NOMO-1 treated with DMSO at 0.1 percent for 48 hours (cell line): ENCODE measurements around the gene PIGA.
A peak's percentile ranks its signal among the peaks of the same experiment; 100 is the strongest.
"Not testable (repeated sequence)": the region's sequence is repeated elsewhere in the genome, so short reads cannot be mapped to it uniquely, and the experiment has no call there.

Source experiments
- DNase-seq: peaks from one replicate; lab custom pipeline; 2025; ENCODE audit not compliant: unreplicated experiment; lab: John Stamatoyannopoulos, UW

Gene PIGA

DNA sequence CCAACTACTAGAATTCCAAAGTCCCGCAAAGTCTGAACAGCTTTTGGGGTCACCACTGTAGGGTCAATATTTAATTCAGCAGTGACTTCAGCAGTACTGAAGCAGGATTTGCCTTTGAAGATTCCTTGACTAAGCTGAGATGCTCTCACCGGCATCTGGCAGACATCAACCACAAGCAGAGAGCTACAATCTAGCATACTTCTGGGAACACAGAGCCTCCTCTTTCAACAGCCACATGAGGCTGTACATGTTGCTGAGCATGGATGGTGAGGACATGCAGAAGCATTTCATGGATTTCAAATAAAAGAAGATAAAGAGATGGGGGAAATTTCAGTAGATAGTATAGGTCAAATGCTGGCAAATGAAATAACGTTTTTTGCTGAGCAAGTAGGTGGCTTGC lies 13.3 kb downstream of the PIGA start:
- DNase-seq: no peak

DNA sequence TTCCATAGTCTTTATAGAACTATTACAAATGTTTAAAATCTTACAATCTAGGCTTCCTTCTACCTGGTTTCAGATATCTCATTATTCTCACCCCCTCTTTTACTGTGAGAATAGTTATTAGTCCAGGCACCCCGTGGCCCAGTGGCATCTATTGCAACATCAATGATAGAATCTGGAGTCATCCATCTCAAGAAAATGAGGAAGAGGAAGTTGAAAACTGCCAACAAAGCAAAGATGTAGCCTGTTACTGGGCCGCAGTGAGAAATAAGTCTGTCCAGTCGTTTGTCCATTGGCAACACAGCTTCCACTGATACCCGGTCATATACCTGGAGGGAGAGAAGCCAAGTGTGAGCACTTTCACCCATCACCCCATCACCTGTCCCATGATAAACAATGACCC lies 13.9 kb downstream of the PIGA start:
- DNase-seq: peak; percentile 84

DNA sequence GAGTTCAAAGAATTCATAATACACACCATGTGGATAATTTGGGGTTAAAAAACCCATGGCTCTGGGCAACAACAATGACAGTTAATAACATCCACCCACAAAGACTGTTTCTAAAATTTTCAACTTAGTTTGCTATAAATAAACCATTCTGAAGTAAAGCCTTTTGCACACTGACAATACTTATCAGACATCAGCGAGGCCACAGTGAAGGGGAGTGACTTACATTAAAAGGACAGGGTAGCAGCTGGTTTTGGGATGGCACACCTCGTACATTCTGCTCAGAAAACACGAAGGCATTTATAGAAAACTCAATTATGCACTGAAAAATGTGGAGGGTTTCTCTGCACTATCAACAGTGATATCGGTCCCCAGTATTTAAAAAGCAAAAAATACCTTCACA lies 15.0 kb downstream of the PIGA start:
- DNase-seq: no peak

DNA sequence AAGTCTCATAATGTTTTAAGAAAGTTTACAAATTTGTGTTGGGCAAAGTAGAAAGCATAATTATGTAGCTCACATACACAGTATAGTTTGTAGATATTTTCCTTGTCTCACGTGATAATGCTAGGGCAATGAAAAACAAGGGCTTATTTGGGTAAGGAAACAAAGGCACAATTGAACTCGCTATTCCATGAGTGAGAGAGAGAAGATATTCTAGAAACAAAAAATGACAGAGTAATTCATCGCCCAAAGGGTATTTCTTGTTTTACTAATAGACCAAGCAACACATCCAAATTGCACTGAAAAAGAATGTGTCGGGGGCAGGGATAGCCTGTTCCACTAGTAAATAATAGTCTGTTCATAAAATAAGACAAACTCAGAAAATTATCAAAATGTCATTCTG lies 16.2 kb downstream of the PIGA start:
- no peak for DNase-seq

DNA sequence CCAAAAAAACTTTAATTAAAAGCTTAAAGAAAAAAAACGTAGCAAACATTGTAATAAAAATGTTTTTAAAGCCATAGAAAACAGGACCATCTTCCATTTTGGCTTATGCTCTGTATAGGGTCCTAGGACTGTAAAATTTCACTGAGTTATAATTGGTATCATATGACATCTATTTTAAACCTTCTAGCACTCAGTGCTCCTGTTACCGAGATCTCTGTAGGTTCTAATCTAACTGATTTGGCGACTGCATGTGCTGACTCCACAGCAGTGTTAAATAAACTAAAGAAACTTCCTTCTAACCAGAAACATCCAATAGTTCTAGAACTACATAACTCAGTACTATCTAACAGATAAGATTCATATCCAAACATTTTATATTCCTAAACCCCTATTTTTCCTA lies 19.8 kb downstream of the PIGA start, which contains the start of gene ASB11:
Gene ASB11 (minus strand): TSS at position 132 of the 400 bp plus-strand sequence. CDS start 35 bp downstream, at position 97.
- DNase-seq: no peak

DNA sequence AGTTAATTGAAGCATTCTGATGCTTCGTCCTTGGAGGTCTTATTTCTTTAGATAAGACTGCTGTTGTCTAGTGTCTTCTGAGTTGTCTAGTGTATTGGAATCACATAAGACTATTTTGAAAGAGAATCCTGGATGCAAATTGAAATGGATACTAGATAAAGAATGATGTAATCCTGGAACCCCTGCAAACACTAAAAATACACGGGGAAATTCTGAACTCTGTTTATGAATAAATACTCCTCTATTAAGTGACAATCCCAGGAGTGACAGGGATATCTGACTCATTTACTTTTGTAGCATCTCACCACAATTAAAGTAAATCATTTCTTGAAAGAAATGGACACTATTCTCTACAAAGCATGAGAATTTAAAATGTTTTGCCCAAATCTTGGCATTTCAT lies 20.9 kb downstream of the PIGA start:
- no peak for DNase-seq

DNA sequence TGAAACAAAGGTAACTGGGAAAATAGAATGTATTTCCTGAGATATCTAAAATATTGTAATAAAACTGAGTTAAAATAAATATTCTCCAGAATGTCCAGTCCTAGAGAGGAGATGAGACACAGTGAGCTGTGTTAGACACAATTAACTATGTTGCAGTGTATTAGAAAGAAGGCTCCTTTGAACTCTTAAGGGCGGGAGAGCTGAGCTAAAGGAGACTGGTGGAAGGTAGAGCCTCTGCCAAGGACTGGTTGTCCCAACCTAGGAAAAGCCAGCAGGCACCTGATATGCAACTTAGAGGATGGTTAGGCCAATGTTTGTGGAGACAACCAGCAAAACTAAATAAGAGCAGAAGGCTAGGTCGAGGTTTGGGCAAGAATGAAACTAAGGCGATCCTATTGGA lies 24.2 kb downstream of the PIGA start:
- no peak for DNase-seq

DNA sequence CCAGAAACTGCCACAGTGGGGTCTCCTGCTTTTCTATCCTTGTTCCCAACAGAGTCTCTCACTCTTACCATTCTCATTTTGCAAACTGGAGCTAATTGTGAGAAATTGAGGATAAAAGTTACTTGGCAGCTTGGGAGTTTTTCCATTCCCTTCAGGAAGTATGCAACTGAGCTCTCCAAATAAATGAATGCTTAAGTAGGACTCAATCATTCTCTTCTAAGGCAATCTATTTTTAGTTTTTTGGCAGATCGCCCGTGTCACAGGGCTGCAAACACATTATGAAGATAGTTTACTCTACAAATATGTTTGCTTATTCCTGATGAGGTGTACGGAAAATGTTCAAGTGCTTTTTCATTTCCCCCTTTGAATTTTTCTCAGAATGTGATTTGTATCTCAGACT lies 25.2 kb downstream of the PIGA start:
- no peak for DNase-seq

DNA sequence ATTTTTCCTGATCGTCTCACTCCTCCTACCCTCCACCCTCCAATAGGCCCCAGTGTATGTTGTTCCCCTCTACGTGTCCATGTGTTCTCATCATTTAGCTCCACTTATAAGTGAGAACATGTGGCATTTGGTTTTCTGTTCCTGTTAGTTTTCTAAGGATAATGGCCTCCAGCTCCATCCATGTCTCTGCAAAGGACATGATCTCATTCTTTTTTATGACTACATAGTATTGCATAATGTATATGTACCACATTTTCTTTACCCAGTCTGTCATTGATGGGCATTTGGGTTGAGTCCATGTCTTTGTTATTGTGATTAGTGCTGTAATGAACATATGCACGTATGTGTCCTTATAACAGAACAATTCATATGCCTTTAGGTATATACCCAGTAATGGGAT lies 29.4 kb downstream of the PIGA start:
- not testable (repeated sequence) for DNase-seq

DNA sequence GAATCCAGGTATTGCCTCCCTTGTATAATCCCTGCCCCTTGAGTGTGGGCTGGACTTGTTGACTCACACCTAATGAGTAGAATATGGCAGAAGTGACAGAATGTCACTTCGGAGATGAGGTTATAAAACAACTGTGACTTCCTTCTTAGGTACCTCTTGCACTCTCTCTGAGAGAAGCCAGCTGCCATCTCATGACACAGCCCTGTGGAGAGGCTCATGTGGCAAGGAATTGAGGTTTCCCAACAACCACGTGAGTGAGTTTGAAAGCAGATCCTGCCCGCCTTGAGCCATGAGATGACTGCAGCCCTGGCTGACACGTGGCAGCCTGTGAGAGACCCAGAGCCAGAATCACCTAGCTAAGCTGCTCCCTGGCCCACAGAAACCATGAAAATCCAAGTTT lies 33.4 kb downstream of the PIGA start:
- peak; percentile 79 for DNase-seq

DNA sequence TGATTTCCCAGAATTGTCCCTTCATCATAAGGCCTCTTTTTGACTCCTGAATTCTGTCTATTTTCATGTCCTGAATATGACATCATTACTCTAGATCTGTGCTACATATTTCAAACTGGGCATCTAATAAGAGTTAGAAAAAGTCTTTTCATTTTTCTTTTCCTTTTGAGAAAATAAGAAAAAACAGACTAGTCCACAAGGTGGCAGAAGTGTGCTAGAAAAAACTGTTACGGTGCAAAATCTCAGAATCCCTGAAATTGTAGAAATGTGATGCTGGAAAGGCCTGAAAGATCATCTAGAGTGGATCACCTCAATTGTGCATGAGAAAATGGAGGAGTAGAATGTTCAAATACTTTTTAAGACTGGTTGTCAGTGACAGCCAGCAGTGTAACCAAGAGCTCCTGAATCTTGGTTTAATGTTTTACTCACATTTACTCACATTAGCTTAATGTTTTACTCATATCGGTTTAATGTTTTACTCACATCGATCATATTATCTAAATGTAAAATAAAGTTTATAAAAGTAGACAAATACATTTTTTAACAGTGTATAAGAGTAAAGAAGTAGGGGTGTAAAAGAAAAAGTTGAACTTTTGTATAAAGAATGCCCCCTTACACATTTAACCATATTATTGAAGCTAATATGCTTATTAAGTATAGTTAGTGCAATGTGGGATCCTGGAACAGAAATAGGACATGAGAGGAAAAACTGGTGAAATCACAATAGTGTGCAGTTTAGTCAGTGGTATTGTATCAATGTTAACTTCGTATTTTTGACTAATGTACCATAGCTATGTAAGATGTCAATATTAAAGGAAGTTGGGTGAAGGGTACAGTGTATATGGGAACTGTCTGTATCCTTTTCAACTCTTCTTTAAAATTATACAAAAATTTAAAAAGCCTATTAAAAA lies 35.1 kb downstream of the PIGA start:
- peak; percentile 34 for DNase-seq

DNA sequence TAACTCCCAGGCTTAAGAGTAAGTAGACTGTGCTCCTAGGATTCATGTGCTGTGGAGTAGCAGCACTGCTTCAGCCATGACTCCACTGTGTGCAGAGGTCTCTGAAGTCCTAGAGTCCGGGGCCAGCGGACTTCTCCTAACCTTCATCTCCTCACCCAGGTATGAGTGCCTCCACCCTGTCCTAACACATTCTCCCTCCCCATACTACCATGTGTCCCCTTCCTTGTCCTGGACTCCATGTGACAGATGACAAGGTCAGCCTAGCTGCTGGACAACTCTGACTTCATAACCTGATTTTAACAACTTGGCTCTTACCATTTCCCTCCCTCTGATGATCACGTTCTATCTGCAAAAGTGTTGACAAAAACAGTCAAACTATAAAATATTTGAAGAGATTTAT lies 36.5 kb downstream of the PIGA start:
- DNase-seq: no peak

DNA sequence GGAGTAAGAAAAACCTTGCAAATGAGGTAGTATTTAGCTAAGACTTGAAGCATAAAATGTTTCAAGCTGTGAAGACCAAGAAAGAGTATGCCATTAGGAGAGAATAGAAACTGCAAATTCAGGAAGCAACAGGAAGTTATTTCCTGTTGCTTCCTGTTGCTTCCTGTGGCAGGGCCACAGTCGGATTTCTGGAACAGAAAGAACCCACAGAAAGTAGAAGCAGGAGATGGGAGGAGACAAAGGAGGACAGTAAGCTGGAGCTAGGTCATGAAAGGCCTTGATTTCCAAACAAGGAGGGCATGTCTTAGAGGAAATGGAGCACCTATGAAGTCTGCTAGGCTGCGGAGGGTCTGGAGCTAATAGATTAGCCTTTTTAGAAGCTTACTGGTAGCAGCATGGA lies 37.1 kb downstream of the PIGA start:
- DNase-seq: no peak

DNA sequence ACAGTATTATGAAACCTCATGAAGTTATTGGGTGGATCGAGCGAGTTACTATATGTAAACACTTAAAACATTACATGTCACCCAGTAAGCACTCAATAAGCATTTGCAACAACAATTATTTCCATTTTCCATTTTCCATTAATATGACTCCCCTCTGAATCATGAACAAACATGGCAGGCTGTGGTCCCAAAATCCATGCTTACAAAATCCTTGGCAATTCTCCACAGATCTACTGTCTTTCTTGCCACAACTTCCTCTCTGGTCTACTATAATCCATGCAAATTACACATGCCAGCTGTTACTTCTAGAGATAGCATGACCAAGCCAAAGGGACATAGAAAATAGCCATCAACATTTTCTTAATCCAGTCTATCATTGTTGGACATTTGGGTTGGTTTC lies 41.9 kb downstream of the PIGA start:
- DNase-seq: no peak

DNA sequence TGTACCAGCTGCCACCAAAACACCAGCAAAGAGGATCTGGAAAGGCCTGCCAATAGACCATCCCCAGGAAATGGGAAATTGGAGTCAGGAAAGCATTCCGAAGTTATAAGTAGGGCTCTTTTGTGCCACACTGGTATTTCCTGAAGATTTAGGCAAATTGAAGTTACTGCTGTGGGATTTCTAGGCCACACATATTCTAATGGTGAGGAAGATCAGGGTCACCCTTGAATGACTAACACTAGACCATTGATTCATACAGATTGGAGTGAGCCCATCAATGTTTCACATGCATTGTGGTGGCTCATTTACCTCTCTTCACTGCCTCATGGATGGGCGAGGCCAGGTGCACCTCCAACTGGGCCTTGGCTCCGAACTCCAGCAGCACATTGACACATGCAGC lies 42.5 kb downstream of the PIGA start:
- no peak for DNase-seq

DNA sequence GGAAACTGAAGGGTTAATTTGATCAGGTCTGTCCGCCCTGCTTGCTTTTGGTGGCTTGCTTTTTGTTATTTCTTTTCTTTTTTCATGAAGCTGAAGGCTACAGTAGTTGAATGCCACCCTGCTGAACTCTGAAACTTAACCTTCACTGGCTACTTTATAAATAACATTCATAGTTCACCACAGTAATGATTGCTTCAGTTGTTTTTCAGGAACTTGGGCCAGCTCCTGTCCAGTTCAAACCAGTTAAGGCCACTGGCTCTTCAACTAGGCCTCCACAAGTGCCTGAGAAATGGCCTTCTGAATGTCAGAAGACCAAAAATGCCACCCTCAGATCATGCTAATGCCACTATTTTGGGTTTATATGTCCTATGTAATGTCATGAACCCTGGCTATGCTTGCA lies 57.7 kb downstream of the PIGA start:
- DNase-seq: no peak

DNA sequence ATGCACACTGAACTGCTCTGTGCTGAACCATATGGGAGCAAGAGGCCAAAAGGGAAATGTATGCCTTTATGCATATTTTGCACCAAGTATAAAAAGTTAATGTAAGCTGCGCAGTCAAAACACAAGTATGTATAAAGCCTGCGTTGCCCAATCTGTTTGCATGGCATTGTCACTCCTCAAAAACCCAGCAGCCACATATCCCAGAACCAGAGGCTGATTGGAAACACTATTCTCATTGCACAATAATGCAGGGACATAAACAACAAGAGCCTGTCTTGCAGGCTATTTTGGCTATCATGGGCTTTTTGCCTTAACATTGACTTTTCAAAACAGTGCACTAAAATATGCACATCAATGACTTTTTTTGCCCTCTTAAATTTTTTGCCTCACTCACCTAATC lies 60.4 kb downstream of the PIGA start:
- DNase-seq: no peak

DNA sequence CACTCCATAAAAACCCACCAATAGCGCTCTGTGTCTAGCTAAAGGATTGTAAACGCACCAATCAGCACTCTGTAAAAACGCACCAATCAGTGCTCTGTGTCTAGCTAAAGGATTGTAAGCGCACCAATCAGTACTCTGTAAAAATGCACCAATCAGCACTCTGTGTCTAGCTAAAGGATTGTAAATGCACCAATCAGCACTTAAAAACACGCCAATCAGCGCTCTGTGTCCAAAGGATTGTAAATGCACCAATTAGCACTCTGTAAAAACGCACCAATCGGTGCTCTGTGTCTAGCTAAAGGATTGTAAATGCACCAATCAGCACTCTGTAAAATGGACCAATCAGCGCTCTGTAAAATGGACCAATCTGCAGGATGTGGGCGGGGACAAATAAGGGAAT lies 62.0 kb downstream of the PIGA start:
- not testable (repeated sequence) for DNase-seq

DNA sequence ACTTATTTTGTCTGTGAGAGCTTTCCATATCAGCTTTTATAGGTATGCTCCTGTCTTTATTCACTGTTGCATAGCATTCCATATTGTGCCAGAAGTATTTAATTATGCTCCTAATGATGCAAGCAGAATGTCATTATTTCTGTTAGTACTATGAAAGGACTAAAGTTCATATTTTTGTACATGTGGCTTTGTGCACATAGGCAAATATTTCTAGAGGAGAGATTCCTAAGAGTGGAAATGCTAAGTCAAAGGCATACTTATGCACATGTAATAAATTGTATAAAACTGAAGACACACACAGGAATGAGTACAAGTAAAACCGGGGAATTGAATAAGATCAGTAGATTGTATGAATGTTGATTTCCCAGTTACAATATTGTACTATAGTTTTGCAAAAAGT lies 63.6 kb downstream of the PIGA start:
- DNase-seq: no peak

DNA sequence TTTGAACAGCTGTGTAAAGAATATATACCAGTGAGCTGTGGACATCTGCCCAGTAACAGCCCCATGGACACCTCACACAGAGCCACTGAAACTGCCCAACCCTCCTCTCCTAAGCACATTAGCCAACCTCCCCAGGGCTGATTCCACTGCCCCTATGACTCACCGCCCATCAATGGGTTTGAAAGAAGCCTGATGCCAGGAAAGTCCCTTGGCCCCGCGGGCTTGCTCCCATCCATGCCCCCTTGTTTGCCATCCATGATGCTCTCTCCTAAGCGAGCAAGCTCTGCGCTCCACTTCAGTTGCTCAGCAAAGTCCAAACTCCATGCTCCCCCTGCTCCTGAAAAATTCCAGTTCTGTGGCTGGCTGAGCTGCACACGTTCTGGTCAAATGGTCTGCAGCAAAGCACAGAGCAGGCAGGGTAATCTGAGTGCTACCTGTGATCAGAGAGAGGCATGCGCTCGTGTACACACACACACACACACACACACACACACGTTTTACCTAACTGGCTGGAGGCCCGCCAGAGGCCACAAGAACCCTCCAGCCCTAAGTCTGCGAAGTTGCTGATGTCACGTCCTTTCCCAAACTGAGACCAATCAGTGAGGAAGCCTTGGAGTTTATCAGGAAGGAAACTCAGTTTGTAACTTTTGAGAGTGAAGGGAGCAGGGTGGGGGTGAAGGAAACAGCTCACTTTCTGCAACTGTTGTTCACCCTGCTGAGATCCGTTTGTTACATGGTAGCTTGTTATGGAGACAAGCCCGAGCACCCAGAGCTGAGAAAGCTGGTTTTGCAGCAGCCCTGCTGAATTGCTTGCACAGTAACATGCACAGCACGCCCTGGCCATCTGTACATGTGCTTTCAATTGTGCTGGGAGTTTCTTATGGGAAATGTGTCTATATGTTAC lies 65.5 kb downstream of the PIGA start, which contains the start of gene ASB9:
Gene ASB9 (minus strand): TSS at position 466 of the 904 bp plus-strand sequence. CDS start 209 bp downstream, at position 257.
- DNase-seq: no peak
